HCT116 (cell line): Measurements from ENCODE around the gene CYP3A7.

ENCODE experiments used
- ATF3 ChIP-seq: IDR thresholded peaks from 2 replicates; pipeline ENCODE4 v1.6.1; 2012
- CTCF ChIP-seq, 3 experiments: fragments of 200-600 bp in 1 of 3; sonication (generic) in 1 of 3; IDR thresholded peaks in 2 of 3; conservative IDR thresholded peaks in 1 of 3; 2 replicates each; pipeline ENCODE4 v1.5.1; 2012 to 2017; ENCODE audit warnings: low read depth in 2 of 3, low read length in 2 of 3, antibody characterized with exemption in 1 of 3, borderline replicate concordance in 1 of 3, control low read depth in 1 of 3, mild to moderate bottlenecking in 1 of 3, mixed read lengths in 1 of 3, mixed run types in 1 of 3, moderate library complexity in 1 of 3; ENCODE audit not compliant: insufficient read depth in 1 of 3
- ELF1 ChIP-seq: IDR thresholded peaks from 2 replicates; pipeline ENCODE4 v1.6.1; 2012; ENCODE audit warnings: low read depth, borderline replicate concordance
- JUND ChIP-seq: IDR thresholded peaks from 2 replicates; pipeline ENCODE4 v1.6.1; 2012

- no peak for TF ChIP-seq CTCF (IDR thresholded peaks at IDR 0.05 in 2 of 3, conservative IDR thresholded peaks at IDR 0.05 in 1 of 3; ENCODE audit: borderline replicate concordance in 1 of 3, insufficient read depth in 1 of 3, low read depth in 2 of 3, low read length in 2 of 3)
- TF ChIP-seq ELF1 = no peak
- no peak for TF ChIP-seq JUND
- no peak for TF ChIP-seq ATF3
These were observed 69.5 kb downstream of the CYP3A7 start for GRCh38 chr7:99665312-99666012.
